Breast epithelium (tissue), 3 donors: ENCODE data around the gene KCNH5.

ENCODE experiments used
- POLR2A ChIP-seq: fragments of 450-650 bp; IDR thresholded peaks from one replicate; pipeline ENCODE4 v1.6.1; 2016; ENCODE audit warnings: antibody characterized with exemption, mild to moderate bottlenecking, moderate library complexity
- POLR2AphosphoS5 ChIP-seq, 3 donors: sonication (generic); formaldehyde crosslinking; IDR thresholded peaks; one replicate each; pipeline ENCODE4 v1.6.1; 2017; ENCODE audit warnings: antibody characterized with exemption in 3 of 3
- TF ChIP-seq, protein P1 (sequence below), 3 donors: fragments of 450-650 bp; IDR thresholded peaks; one replicate each; pipeline ENCODE4 v1.5.1; 2016 to 2017; ENCODE audit warnings: antibody characterized with exemption in 3 of 3, mild to moderate bottlenecking in 3 of 3, moderate library complexity in 3 of 3

GRCh38 chr14:63045234-63045611 is at the start of gene KCNH5:
- TF ChIP-seq, protein P1, sequence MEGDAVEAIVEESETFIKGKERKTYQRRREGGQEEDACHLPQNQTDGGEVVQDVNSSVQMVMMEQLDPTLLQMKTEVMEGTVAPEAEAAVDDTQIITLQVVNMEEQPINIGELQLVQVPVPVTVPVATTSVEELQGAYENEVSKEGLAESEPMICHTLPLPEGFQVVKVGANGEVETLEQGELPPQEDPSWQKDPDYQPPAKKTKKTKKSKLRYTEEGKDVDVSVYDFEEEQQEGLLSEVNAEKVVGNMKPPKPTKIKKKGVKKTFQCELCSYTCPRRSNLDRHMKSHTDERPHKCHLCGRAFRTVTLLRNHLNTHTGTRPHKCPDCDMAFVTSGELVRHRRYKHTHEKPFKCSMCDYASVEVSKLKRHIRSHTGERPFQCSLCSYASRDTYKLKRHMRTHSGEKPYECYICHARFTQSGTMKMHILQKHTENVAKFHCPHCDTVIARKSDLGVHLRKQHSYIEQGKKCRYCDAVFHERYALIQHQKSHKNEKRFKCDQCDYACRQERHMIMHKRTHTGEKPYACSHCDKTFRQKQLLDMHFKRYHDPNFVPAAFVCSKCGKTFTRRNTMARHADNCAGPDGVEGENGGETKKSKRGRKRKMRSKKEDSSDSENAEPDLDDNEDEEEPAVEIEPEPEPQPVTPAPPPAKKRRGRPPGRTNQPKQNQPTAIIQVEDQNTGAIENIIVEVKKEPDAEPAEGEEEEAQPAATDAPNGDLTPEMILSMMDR (IDR thresholded peaks at IDR 0.05), result no peak
- TF ChIP-seq POLR2A, result no peak
- TF ChIP-seq POLR2AphosphoS5 (IDR thresholded peaks at IDR 0.05), result no peak
